HFFc6 (cell line): ENCODE measurements around the gene OR2T10. TPM values are rescaled to one million over a fixed set of nuclear protein-coding genes. Genes with fewer than 3 reads are reported as not detected.

ENCODE experiments used
- DNase-seq: peaks from one replicate; pipeline ENCODE4 v3.0.0-alpha.2; 2018
- H3K27ac Mint-ChIP-seq: 2 replicates; pipeline ENCODE4 v1.8.0; 2020; ENCODE audit warnings: mild to moderate bottlenecking, mixed read lengths
- H3K27me3 Mint-ChIP-seq: 2 replicates; pipeline ENCODE4 v1.8.0; 2021; ENCODE audit warnings: mild to moderate bottlenecking, moderate library complexity, mixed read lengths; ENCODE audit not compliant: insufficient read depth
- H3K36me3 Mint-ChIP-seq: 2 replicates; pipeline ENCODE4 v1.8.0; 2021; ENCODE audit warnings: low read depth, mixed read lengths
- H3K4me1 Mint-ChIP-seq: 2 replicates; pipeline ENCODE4 v1.8.0; 2020; ENCODE audit warnings: low read depth, mixed read lengths
- H3K4me3 Mint-ChIP-seq: 2 replicates; pipeline ENCODE4 v1.8.0; 2020; ENCODE audit warnings: mild to moderate bottlenecking, moderate library complexity, mixed read lengths
- H3K9me3 Mint-ChIP-seq: 2 replicates; pipeline ENCODE4 v1.8.0; 2020; ENCODE audit warnings: mild to moderate bottlenecking, mixed read lengths
- CTCF ChIP-seq: fragments of 200-600 bp; sonication (generic); IDR thresholded peaks from 2 replicates; pipeline ENCODE4 v1.5.0; 2021; ENCODE audit warnings: antibody characterized with exemption, mild to moderate bottlenecking
- total RNA-seq, 6 experiments: library from RNA; stranded (reverse); fragmentation: NEBNext Ultra II Directional; extraction: Animal tissue kit (Norgen Biotek cat#: 25700); gene quantifications; 2 replicates in 1 of 6; 3 replicates in 5 of 6; pipeline ENCODE4 v1.2.3, GENCODE V29; 2021

The OR2T10 gene
- total RNA-seq, 6 experiments from 2014 or later, result not detected

GRCh38 chr1:248630551-248630950 lies 33.1 kb upstream of the OR2T10 start:
- TF ChIP-seq CTCF, result no peak
- Mint-ChIP-seq H3K9me3 (no peaks in the 10 kb centered on the region), H3K27ac (no peak overlapping the region), H3K27me3 (no peaks in the 10 kb centered on the region), H3K4me1 (no peaks in the 10 kb centered on the region), H3K36me3 (no peaks in the 10 kb centered on the region), H3K4me3 (no peak overlapping the region)
- no peak for DNase-seq

- no peak overlapping the region for H3K27ac Mint-ChIP-seq
- H3K36me3 Mint-ChIP-seq, result no peaks in the 10 kb centered on the region
- DNase-seq, result no peak
- no peaks in the 10 kb centered on the region for H3K4me1 Mint-ChIP-seq
- no peak for TF ChIP-seq CTCF
- H3K9me3 Mint-ChIP-seq, result no peaks in the 10 kb centered on the region
- peak overlapping the region; percentile 32; the same call in 1 of the 2 replicates for H3K4me3 Mint-ChIP-seq
- H3K27me3 Mint-ChIP-seq, result no peaks in the 10 kb centered on the region
Observed at GRCh38 chr1:248627971-248628844, 30.7 kb upstream of the OR2T10 start.

GRCh38 chr1:248625971-248626370 lies 28.5 kb upstream of the OR2T10 start:
- Mint-ChIP-seq H3K4me1 (no peaks in the 10 kb centered on the region), H3K27ac (no peak overlapping the region), H3K9me3 (no peaks in the 10 kb centered on the region), H3K4me3 (no peak overlapping the region), H3K36me3 (no peaks in the 10 kb centered on the region), H3K27me3 (peaks cover 2% of the 10 kb centered on the region; the same call in 1 of the 2 replicates)
- DNase-seq, result no peak
- no peak for TF ChIP-seq CTCF

- TF ChIP-seq CTCF, result no peak
- H3K27me3 Mint-ChIP-seq, result peaks cover 2% of the 10 kb centered on the region; the same call in 1 of the 2 replicates
- no peaks in the 10 kb centered on the region for H3K9me3 Mint-ChIP-seq
- no peaks in the 10 kb centered on the region for H3K4me1 Mint-ChIP-seq
- no peak overlapping the region for H3K4me3 Mint-ChIP-seq
- no peak for DNase-seq
- H3K27ac Mint-ChIP-seq, result no peak overlapping the region
- no peaks in the 10 kb centered on the region for H3K36me3 Mint-ChIP-seq
Observed at GRCh38 chr1:248625166-248625565, 27.7 kb upstream of the OR2T10 start.

- Mint-ChIP-seq H3K4me3 (no peak overlapping the region), H3K27me3 (peaks cover 2% of the 10 kb centered on the region; the same call in 1 of the 2 replicates), H3K9me3 (no peaks in the 10 kb centered on the region), H3K4me1 (no peaks in the 10 kb centered on the region), H3K36me3 (no peaks in the 10 kb centered on the region), H3K27ac (no peak overlapping the region)
- peak; percentile 14 for DNase-seq
- peak; percentile 69 for TF ChIP-seq CTCF
Observed at GRCh38 chr1:248622570-248623001, 25.1 kb upstream of the OR2T10 start.
